Measurements from ENCODE around the gene ZHX3.

ZHX3 gene

DNA sequence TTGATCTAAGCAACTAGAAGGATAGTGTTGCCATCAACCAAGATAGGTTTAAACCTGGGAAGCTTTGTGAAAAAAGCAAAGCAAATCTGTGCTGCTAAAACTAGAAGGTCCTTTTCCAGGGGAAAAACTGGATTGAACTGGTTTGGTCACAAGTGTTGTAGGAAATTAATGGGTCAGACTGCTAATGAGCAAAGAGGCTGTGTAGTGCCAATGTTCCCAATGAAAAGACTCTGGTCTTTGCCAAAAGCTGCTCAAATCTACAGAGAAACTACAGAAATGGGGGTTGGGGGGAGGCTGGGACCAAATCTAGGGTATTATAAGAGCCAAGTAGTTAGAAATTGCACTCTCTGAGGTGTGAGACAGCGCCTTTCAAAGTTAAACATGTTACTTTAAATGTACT lies 95.2 kb downstream of the ZHX3 start:
- no peak for DNase-seq (ENCODE audit: low spot score in 2 of 2)
- Mint-ChIP-seq H3K36me3 (no peaks in the 10 kb centered on the region), H3K9me3 (no peaks in the 10 kb centered on the region), H3K4me3 (no peak overlapping the region), H3K27ac (no peak overlapping the region), H3K4me1 (no peaks in the 10 kb centered on the region)
- no peak for ATAC-seq

DNA sequence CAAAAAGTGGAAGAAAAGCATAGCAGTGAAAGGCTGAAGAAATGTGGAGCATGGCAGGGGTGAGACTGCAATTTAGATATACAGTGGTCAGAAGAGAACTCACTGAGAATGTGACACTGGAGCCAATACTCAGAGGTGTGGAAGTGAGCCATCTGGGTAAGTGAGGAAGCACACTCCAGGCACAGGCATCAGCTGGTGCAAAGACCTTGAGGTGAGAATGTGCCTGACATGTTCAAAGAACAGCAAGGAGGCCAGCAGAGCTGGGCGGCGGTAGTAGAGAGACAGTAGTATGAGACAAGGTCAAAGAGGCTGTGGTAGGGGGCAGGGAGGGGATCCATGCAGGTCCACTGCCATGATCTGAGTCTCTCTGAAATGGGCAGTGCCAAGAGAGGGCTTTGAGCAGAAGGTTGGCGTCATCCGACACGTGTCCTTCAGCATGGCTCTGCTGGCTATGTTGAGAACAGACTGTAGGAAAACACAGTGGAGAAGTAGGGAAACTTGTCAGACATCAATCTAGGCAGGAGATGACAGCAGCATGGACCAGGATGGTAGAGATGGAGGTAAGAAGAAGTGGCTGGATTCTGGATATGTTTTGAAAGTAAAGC lies 95.8 kb downstream of the ZHX3 start:
- Mint-ChIP-seq H3K4me3 (no peak overlapping the region), H3K4me1 (no peaks in the 10 kb centered on the region), H3K36me3 (no peaks in the 10 kb centered on the region), H3K9me3 (no peaks in the 10 kb centered on the region), H3K27ac (no peak overlapping the region)
- no peak for ATAC-seq
- DNase-seq (ENCODE audit: low spot score in 2 of 2), result no peak

DNA sequence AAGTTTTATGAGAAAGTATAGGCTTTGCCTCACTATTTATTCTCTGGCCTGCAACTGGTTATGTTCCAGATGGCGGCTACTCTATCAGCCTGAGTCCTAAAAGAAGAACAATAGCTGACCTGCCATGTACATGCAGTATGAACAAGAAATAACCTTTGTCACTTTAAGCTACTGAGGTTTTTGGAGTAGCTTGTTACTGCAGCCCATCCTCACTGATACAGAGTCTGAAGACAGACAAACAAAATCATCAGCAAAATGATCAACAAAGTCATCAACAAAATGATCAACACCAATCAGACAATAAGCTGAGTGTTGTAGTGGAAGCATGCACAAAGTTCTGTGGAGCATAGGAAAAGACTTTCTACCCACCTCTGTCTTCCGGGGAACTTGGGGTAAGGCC lies 97.7 kb downstream of the ZHX3 start:
- H3K27ac Mint-ChIP-seq, result no peak overlapping the region
- H3K4me1 Mint-ChIP-seq, result no peaks in the 10 kb centered on the region
- H3K36me3 Mint-ChIP-seq, result no peaks in the 10 kb centered on the region
- ATAC-seq (no peak), DNase-seq (ENCODE audit: low spot score in 2 of 2) (no peak)
- H3K4me3 Mint-ChIP-seq, result no peak overlapping the region
- H3K9me3 Mint-ChIP-seq, result no peaks in the 10 kb centered on the region

DNA sequence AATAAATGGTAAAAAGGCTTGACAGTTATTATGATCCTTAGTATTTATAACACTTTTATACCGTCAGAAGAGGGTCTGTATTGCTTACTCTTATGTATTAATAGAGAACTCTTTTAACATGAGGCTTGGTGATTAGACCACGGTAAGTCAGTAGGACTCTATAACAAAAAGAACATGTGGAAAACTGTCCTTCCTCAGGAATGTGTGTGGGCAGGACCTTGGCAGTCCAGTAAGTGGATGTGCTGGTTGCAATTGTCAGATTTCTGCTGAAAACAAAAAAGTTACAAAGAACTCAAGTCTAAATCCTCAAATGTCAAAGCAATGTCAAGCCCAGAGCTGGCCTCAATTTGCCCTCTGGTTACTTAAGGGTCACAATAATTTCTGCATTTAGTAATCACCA lies 99.1 kb downstream of the ZHX3 start:
- Mint-ChIP-seq H3K9me3 (no peaks in the 10 kb centered on the region), H3K4me1 (peaks cover under 1% of the 10 kb centered on the region), H3K36me3 (no peaks in the 10 kb centered on the region), H3K27ac (no peak overlapping the region), H3K4me3 (no peak overlapping the region)
- DNase-seq (ENCODE audit: low spot score in 2 of 2), result no peak
- ATAC-seq, result no peak

DNA sequence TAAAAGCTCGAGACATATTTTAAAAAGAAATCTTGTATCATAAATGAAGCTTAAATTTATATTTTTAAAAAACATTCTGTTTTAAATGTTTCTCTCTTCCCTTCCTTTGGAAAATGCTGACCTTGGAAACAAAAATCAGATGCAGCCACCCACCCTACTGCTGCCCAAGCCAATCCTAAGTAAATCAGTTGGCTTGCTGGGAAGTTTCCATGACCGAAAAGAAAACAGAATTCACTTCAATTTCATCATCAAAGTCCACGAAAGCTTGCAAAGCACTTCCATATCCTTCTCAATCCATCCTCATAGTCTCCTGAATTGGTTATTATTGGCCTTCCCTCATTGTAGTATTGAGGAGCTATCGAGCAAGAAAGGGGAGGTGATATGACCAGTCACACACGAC lies 100.1 kb downstream of the ZHX3 start:
- H3K36me3 Mint-ChIP-seq, result no peaks in the 10 kb centered on the region
- H3K4me1 Mint-ChIP-seq, result peaks cover 9% of the 10 kb centered on the region
- no peaks in the 10 kb centered on the region for H3K9me3 Mint-ChIP-seq
- H3K4me3 Mint-ChIP-seq, result no peak overlapping the region
- ATAC-seq (no peak), DNase-seq (ENCODE audit: low spot score in 2 of 2) (no peak)
- no peak overlapping the region for H3K27ac Mint-ChIP-seq

DNA sequence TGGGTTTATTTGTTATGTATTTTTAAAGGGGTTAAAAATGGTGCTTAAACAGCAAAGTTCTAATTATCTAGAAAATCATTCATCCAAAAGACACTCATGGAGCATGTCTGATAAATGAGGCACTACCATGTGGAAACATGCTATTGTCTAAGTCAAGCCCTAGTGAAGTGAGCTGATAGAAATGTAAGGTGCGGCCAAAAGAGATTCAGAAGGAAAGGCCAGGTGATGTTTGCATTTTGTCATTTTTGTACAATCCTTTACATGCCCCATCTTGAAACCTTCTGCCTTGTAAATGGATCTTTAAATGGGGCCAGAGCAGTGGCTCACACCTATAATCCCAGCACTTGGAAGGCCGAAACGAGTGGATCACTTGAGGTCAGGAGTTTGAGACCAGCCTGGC lies 102.9 kb downstream of the ZHX3 start:
- no peak overlapping the region for H3K4me3 Mint-ChIP-seq
- peaks cover 9% of the 10 kb centered on the region for H3K4me1 Mint-ChIP-seq
- no peaks in the 10 kb centered on the region for H3K36me3 Mint-ChIP-seq
- H3K27ac Mint-ChIP-seq, result no peak overlapping the region
- no peak for ATAC-seq
- no peak for DNase-seq (ENCODE audit: low spot score in 2 of 2)
- no peaks in the 10 kb centered on the region for H3K9me3 Mint-ChIP-seq

DNA sequence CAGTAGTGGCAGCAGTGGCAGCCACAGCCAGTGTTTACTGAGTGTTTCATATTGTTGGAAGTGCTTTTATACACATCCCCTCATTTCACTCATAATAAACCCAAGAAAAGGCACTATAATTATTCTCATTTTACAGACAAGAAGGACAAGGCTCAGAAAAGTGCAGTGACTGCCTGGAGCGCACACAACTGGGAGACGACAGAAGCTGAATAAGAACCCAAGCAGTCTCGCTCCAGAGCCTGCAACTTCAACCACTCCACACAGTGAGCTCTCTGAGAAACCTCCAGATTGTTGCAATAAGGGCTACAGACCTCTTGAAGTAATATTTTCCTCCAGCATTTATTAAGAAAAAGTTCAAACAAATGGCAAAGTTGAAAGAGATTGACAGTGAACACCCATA lies 103.3 kb downstream of the ZHX3 start:
- no peak overlapping the region for H3K27ac Mint-ChIP-seq
- H3K9me3 Mint-ChIP-seq, result no peaks in the 10 kb centered on the region
- H3K4me1 Mint-ChIP-seq, result peaks cover 9% of the 10 kb centered on the region
- DNase-seq (ENCODE audit: low spot score in 2 of 2), result no peak
- no peaks in the 10 kb centered on the region for H3K36me3 Mint-ChIP-seq
- no peak overlapping the region for H3K4me3 Mint-ChIP-seq
- ATAC-seq, result no peak

DNA sequence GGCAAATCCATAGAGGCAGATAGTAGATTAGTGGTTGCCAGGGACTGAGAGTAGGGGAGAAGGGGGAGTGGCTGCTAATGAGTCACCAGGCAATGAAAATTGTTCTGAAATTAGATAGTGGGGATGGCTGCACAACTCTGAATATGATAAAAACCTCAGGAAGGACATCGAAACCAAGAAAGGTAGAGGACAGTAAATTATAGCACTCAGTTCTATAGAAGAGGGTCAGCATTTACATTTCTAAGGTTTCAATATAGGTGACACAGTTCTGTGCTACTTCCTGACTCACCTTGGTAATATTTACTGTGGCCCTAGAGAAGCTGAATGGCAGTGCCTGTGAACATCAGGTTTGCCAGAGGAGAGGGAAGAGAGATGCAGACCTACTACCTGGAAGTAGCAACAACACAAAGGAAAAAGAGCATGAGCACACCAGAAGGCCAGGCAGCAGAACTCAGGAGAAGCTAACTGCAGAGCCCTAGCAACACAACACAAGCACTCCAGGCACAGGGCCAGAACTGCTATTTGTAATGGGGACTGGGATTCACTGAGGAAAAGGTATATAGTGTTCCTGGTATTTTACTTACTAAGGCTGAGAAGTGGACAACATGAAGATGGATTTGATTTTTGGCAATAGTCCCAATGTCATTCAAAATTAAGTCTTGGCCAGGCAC lies 104.2 kb downstream of the ZHX3 start:
- H3K9me3 Mint-ChIP-seq, result no peaks in the 10 kb centered on the region
- peaks cover 9% of the 10 kb centered on the region for H3K4me1 Mint-ChIP-seq
- H3K4me3 Mint-ChIP-seq, result no peak overlapping the region
- H3K36me3 Mint-ChIP-seq, result no peaks in the 10 kb centered on the region
- DNase-seq (ENCODE audit: low spot score in 2 of 2) (no peak), ATAC-seq (no peak)
- H3K27ac Mint-ChIP-seq, result no peak overlapping the region

DNA sequence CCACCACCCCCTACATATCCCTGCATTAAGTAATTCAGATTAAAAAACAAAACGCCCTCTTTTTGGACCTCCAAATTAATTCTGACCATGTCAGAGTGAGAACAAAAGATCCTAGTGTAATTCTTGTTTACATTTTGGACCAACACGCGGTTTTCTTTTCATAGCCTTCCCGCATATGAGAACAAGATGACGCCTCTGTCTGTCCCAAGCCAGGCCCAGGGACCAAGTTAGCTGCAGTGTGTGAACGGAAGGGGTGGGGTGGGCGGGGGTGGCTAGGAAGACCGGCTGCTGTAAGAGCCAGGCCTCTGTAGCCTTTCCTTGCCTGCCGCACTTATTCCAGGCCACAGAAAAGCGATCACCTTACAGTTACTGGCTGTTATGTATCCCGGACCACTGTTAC lies 112.2 kb downstream of the ZHX3 start:
- no peaks in the 10 kb centered on the region for H3K4me1 Mint-ChIP-seq
- no peak overlapping the region for H3K27ac Mint-ChIP-seq
- ATAC-seq (no peak), DNase-seq (ENCODE audit: low spot score in 2 of 2) (no peak)
- H3K4me3 Mint-ChIP-seq, result no peak overlapping the region
- H3K9me3 Mint-ChIP-seq, result no peaks in the 10 kb centered on the region
- H3K36me3 Mint-ChIP-seq, result no peaks in the 10 kb centered on the region

DNA sequence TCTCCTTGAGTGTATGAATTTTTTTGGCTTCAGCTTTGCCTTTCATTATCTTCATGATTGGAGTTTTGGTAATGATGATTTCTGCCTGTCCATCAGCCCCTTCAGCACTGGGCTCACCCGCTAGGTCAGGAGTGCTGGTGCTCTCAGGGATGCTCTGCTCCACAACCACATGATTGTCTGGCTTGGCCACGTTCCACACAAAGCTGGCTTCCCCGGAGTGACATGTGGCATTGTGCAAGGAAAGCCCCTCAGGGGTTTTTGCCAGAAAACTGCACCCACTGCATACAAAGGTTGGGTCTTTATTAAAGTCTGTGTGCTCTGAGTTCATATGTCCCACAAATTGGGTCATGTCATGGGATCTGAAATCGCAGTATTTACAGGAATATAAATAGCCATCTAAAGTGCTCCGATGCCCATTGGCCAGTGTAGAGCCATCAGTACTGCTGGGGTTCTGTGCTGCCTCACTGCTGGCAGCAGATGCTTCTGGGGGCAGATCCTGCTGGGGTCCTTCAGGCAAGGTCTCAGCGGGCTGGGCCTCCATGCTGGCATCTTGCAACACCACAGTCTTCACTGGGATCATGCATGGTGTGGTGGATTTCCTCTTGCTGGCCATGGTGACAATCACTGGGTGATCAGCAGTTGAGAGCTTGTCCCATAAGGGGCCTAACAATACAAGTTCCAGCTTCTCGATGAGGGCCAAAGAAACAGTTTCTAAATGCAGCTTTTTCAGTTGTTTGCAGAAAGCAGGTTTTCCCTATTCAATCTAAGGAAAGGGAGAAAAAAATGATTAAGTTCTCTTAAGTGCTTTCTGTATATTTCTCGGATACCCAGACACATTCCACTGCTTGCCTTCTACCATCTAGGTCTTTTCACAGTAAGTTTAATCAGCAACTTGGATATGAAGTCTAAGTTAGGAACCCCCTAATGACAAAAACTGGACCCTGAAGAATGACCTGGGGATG lies 112.9 kb downstream of the ZHX3 start:
- no peak overlapping the region for H3K27ac Mint-ChIP-seq
- H3K4me1 Mint-ChIP-seq, result no peaks in the 10 kb centered on the region
- DNase-seq (ENCODE audit: low spot score in 2 of 2) (no peak), ATAC-seq (no peak)
- H3K9me3 Mint-ChIP-seq, result no peaks in the 10 kb centered on the region
- no peak overlapping the region for H3K4me3 Mint-ChIP-seq
- H3K36me3 Mint-ChIP-seq, result no peaks in the 10 kb centered on the region

DNA sequence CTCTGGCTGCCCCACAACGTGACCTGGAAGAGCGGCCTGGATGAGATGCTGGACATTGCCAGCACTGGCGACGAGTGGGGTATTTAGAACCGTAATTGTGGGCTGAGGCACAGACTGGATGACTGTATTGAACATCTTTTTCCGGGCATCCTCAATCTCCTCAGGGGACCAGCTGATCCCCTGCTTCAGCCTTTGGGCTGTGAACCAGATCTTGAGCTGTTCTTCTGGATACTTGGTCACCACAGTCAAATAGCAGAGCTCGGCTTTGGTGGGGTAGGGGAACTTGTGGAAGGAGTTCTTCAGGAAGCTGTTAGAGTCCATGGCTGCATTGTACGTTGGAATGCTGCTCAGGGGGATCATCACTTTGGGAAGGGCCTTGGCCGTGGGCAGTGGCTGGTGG lies 113.9 kb downstream of the ZHX3 start:
- Mint-ChIP-seq H3K36me3 (no peaks in the 10 kb centered on the region), H3K4me1 (no peaks in the 10 kb centered on the region), H3K4me3 (no peak overlapping the region), H3K9me3 (peaks cover 5% of the 10 kb centered on the region), H3K27ac (no peak overlapping the region)
- DNase-seq (ENCODE audit: low spot score in 2 of 2), result no peak
- ATAC-seq, result no peak

DNA sequence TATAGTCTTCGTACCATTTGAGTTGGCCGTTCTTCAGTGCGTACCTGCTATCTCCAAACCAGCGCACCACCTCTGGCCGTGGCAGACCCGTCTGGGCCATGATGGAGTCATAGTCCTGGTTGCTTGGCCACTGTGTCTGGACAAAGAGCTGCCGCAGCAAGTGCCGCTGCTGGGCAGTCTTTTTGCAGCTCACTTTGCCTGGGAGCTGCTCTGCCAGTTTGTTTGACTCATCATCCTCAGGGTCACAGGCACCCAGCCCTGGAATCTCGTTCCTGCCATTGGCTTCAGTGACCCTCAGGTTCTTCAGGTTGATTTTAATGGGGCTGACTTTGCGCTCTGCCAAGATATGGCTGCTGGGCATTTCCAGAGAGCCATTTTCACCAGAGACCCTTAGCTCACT lies 115.1 kb downstream of the ZHX3 start:
- Mint-ChIP-seq H3K9me3 (peaks cover 5% of the 10 kb centered on the region), H3K36me3 (no peaks in the 10 kb centered on the region), H3K27ac (no peak overlapping the region), H3K4me1 (no peaks in the 10 kb centered on the region), H3K4me3 (no peak overlapping the region)
- ATAC-seq, result no peak
- DNase-seq (ENCODE audit: low spot score in 2 of 2), result no peak

DNA sequence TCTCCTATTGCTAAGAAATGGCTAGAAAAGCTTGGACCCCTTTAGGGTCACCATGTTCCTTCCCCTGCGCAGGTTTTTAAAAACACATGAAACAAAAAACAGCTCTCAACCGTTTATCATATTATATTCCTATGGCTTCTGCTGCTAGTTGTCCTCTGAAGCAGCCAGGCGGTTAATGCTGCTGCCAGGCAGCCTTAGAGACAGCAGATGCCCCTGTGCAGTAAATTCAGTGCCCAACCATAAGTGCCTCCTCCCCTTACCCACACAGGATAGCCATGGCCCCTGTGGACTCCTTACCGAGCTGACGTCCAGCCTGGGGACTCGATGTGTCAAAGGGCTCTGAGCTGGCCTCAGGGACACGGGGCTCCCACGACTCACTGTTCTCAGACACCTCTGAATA lies 115.8 kb downstream of the ZHX3 start:
- Mint-ChIP-seq H3K27ac (no peak overlapping the region), H3K4me1 (peaks cover 2% of the 10 kb centered on the region), H3K36me3 (no peaks in the 10 kb centered on the region), H3K4me3 (no peak overlapping the region), H3K9me3 (peaks cover 5% of the 10 kb centered on the region)
- no peak for DNase-seq (ENCODE audit: low spot score in 2 of 2)
- ATAC-seq, result no peak

DNA sequence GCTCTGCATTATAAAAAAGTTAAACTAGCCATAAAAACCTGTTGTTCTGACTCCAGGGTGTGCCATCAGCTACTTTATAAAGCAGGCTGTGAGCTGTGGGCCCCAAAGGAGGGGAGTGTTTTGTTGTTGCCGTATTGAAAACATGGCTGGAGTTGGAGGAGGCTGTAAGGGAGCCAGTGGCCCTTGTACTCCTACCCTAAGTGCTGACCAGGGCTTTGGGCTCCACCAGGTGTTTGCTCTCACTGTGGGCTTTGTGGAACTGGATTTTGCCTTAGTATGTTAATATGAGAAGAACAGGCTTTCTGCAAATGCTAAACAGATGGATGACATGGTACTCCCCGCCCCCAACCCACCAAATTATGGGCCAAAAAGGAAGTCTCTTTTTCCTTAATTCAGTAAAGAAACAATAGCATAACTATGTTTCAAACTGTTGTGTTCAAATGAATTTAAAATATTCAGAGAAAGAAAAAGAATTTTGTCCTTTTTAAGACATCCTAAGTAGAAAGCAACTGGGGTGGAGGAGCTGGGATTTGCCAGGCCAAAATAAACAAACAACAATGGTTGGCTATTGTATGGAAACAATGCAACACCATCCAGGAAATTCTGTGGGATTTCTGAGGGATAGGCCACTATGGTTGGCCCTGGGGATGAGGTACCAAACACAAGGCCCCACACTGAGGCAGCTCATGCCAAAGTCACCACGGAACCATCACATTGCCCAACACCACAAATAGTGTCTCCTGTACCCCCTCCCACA lies 116.9 kb downstream of the ZHX3 start:
- H3K9me3 Mint-ChIP-seq, result peaks cover 5% of the 10 kb centered on the region
- H3K4me3 Mint-ChIP-seq, result no peak overlapping the region
- no peaks in the 10 kb centered on the region for H3K36me3 Mint-ChIP-seq
- no peak for ATAC-seq
- no peak overlapping the region for H3K27ac Mint-ChIP-seq
- peaks cover 6% of the 10 kb centered on the region for H3K4me1 Mint-ChIP-seq
- DNase-seq (ENCODE audit: low spot score in 2 of 2), result no peak

DNA sequence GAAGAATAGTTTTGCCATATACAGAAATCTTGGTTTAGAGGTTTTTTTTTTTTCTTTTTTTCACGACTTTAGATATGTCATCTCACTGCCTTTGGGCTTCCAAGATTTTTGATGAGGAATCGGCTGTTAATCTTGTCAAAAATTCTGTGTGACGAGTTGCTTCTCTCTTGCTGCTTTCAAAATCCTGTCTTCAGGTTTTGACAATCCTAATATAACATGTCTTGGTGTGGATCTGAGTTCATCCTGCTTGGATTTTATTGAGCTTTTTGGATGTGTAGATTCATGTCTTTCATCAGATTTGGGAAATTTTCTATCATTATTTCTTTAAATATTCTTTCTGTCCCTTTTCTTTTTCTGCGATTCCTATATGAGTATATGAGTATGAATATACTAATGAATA lies 119.1 kb downstream of the ZHX3 start:
- H3K36me3 Mint-ChIP-seq, result no peaks in the 10 kb centered on the region
- no peak overlapping the region for H3K27ac Mint-ChIP-seq
- peaks cover 5% of the 10 kb centered on the region for H3K9me3 Mint-ChIP-seq
- ATAC-seq (no peak), DNase-seq (ENCODE audit: low spot score in 2 of 2) (no peak)
- H3K4me3 Mint-ChIP-seq, result no peak overlapping the region
- peaks cover 6% of the 10 kb centered on the region for H3K4me1 Mint-ChIP-seq
